GM19324 (cell line): ENCODE measurements around the gene B3GALT5.

Source experiments
- ATAC-seq: cut with Tn5 transposase; IDR thresholded peaks from one replicate; pipeline ENCODE4 v1.9.1; 2021; ENCODE audit warnings: mild to moderate bottlenecking, moderate library complexity; ENCODE audit not compliant: unreplicated experiment, low FRiP score

The B3GALT5 gene

GRCh38 chr21:39641827-39642450 lies 29.2 kb downstream of the B3GALT5 start:
- no peak for ATAC-seq

GRCh38 chr21:39644062-39644560 lies 31.4 kb downstream of the B3GALT5 start:
- ATAC-seq: no peak

- no peak for ATAC-seq
Observed at GRCh38 chr21:39645331-39645730, 32.6 kb downstream of the B3GALT5 start.

GRCh38 chr21:39647476-39647875 lies 34.7 kb downstream of the B3GALT5 start:
- ATAC-seq: no peak

- no peak for ATAC-seq
Observed at GRCh38 chr21:39648879-39649278, 36.1 kb downstream of the B3GALT5 start.

- ATAC-seq: no peak
Observed at GRCh38 chr21:39649526-39649925, 36.8 kb downstream of the B3GALT5 start.

GRCh38 chr21:39650306-39650705 lies 37.6 kb downstream of the B3GALT5 start:
- ATAC-seq: no peak

- no peak for ATAC-seq
Observed at GRCh38 chr21:39650801-39651200, 38.1 kb downstream of the B3GALT5 start.

GRCh38 chr21:39651206-39651605 lies 38.5 kb downstream of the B3GALT5 start:
- no peak for ATAC-seq

- no peak for ATAC-seq
Observed at GRCh38 chr21:39654951-39655350, 42.2 kb downstream of the B3GALT5 start.

GRCh38 chr21:39655589-39655988 lies 42.8 kb downstream of the B3GALT5 start:
- no peak for ATAC-seq

- no peak for ATAC-seq
Observed at GRCh38 chr21:39656209-39656608, 43.5 kb downstream of the B3GALT5 start.

- ATAC-seq: no peak
Observed at GRCh38 chr21:39657091-39657689, 44.5 kb downstream of the B3GALT5 start.

- no peak for ATAC-seq
Observed at GRCh38 chr21:39658066-39658465, 45.3 kb downstream of the B3GALT5 start.

- no peak for ATAC-seq
Observed at GRCh38 chr21:39659070-39659815, 46.5 kb downstream of the B3GALT5 start.

GRCh38 chr21:39660191-39660980 lies 47.6 kb downstream of the B3GALT5 start:
- no peak for ATAC-seq

GRCh38 chr21:39661121-39661520 lies 48.4 kb downstream of the B3GALT5 start:
- no peak for ATAC-seq

- ATAC-seq: no peak
Observed at GRCh38 chr21:39661740-39662139, 49.0 kb downstream of the B3GALT5 start.

GRCh38 chr21:39662411-39662953 lies 49.7 kb downstream of the B3GALT5 start:
- ATAC-seq: no peak

- no peak for ATAC-seq
Observed at GRCh38 chr21:39663066-39663465, 50.3 kb downstream of the B3GALT5 start.
